Neural cell (in vitro differentiated cells): ENCODE measurements around the gene TAL1. TPM values are rescaled to one million over a fixed set of nuclear protein-coding genes. Genes with fewer than 3 reads are reported as not detected.

ENCODE experiments used
- H2AFZ ChIP-seq: fragments of 200-600, 300-800 bp; sonication (generic), shearing (Covaris generic); 2 replicates; pipeline ENCODE4 v1.6.0; 2014; ENCODE audit warnings: low read depth, mild to moderate bottlenecking, antibody characterized with exemption, low read length, moderate library complexity
- H3F3A ChIP-seq: fragments of 200-600 bp; shearing (Covaris generic); 2 replicates; pipeline ENCODE4 v1.6.1; 2016; ENCODE audit warnings: mild to moderate bottlenecking, moderate library complexity, mixed read lengths, antibody characterized with exemption, low read length; ENCODE audit not compliant: insufficient read depth, poor library complexity, severe bottlenecking
- H3K27ac ChIP-seq: fragments of 200-600, 300-800 bp; sonication (generic), shearing (Covaris generic); 2 replicates; pipeline ENCODE4 v1.5.1; 2014; ENCODE audit warnings: mild to moderate bottlenecking, low read length, moderate library complexity
- H3K27me3 ChIP-seq: fragments of 300-800, 200-600 bp; sonication (generic), shearing (Covaris generic); 2 replicates; pipeline ENCODE4 v1.6.0; 2014; ENCODE audit warnings: mild to moderate bottlenecking, low read depth, low read length, moderate library complexity; ENCODE audit not compliant: insufficient read depth
- H3K36me3 ChIP-seq: fragments of 300-800, 200-600 bp; sonication (generic), shearing (Covaris generic); 2 replicates; pipeline ENCODE4 v1.5.1; 2014; ENCODE audit warnings: mild to moderate bottlenecking, antibody characterized with exemption, low read length, moderate library complexity; ENCODE audit not compliant: insufficient read depth
- H3K4me2 ChIP-seq: fragments of 300-800, 200-600 bp; sonication (generic), shearing (Covaris generic); 2 replicates; pipeline ENCODE4 v1.6.0; 2014; ENCODE audit warnings: mild to moderate bottlenecking, low read length
- H3K4me3 ChIP-seq: fragments of 300-800, 200-600 bp; sonication (generic), shearing (Covaris generic); 2 replicates; pipeline ENCODE4 v1.5.1; 2014; ENCODE audit warnings: mild to moderate bottlenecking, low read length, moderate library complexity
- H3K79me2 ChIP-seq: fragments of 200-600 bp; shearing (Covaris generic); replicated peaks from 2 replicates; pipeline ENCODE4 v1.6.0; 2014; ENCODE audit warnings: mild to moderate bottlenecking, low read length, moderate library complexity; ENCODE audit not compliant: insufficient read depth
- H3K9ac ChIP-seq: fragments of 300-800, 200-600 bp; sonication (generic), shearing (Covaris generic); 2 replicates; pipeline ENCODE4 v1.6.1; 2016; ENCODE audit warnings: mild to moderate bottlenecking, low read length, mixed read lengths
- H3K9me2 ChIP-seq: fragments of 200-600 bp; shearing (Covaris generic); 2 replicates; pipeline ENCODE4 v1.6.1; 2016; ENCODE audit warnings: mild to moderate bottlenecking, low read length, mixed read lengths; ENCODE audit not compliant: insufficient read depth
- H3K9me3 ChIP-seq: fragments of 200-600, 300-800 bp; sonication (generic), shearing (Covaris generic); 2 replicates; pipeline ENCODE4 v1.6.1; 2016; ENCODE audit warnings: mild to moderate bottlenecking, mixed run types, low read length, moderate library complexity, mixed read lengths
- H4K20me1 ChIP-seq: fragments of 200-600 bp; shearing (Covaris generic); 2 replicates; pipeline ENCODE4 v1.6.1; 2016; ENCODE audit warnings: mild to moderate bottlenecking, mixed run types; ENCODE audit not compliant: insufficient read depth
- EP300 ChIP-seq: fragments of 450-650 bp; conservative IDR thresholded peaks from 2 replicates; pipeline ENCODE4 v1.6.1; 2014; ENCODE audit warnings: antibody characterized with exemption, mild to moderate bottlenecking, moderate library complexity; ENCODE audit not compliant: poor library complexity, severe bottlenecking
- EZH2 ChIP-seq: fragments of 200-600, 300-800 bp; shearing (Covaris generic), sonication (generic); IDR thresholded peaks from 2 replicates; pipeline ENCODE4 v1.6.1; 2014; ENCODE audit warnings: antibody characterized with exemption, low read length, borderline replicate concordance, mild to moderate bottlenecking; ENCODE audit not compliant: insufficient read depth, poor library complexity, severe bottlenecking
- MXI1 ChIP-seq: fragments of 450-650 bp; conservative IDR thresholded peaks from 2 replicates; pipeline ENCODE4 v1.6.1; 2014; ENCODE audit warnings: antibody characterized with exemption, mild to moderate bottlenecking; ENCODE audit not compliant: poor library complexity, severe bottlenecking
- POLR2AphosphoS5 ChIP-seq: IDR thresholded peaks from 2 replicates; pipeline ENCODE4 v1.6.1; 2012
- RAD21 ChIP-seq: fragments of 450-650 bp; conservative IDR thresholded peaks from 2 replicates; pipeline ENCODE4 v1.6.1; 2014; ENCODE audit warnings: antibody characterized with exemption, mild to moderate bottlenecking, moderate library complexity
- SMC3 ChIP-seq: fragments of 450-650 bp; conservative IDR thresholded peaks from 2 replicates; pipeline ENCODE4 v1.6.1; 2014; ENCODE audit warnings: antibody characterized with exemption, mild to moderate bottlenecking, moderate library complexity; ENCODE audit not compliant: poor library complexity
- TAF1 ChIP-seq: IDR thresholded peaks from 2 replicates; pipeline ENCODE4 v1.6.1; 2012; ENCODE audit warnings: low read depth
- polyA plus RNA-seq: library from polyadenylated mRNA; depleted of rRNA; stranded (reverse); fragments of >200 nt; gene quantifications from 2 replicates; pipeline ENCODE4 v1.2.3, GENCODE V29; 2014
- TF ChIP-seq, protein P1 (sequence below): fragments of 450-650 bp; IDR thresholded peaks from 2 replicates; pipeline ENCODE4 v1.5.1; 2014; ENCODE audit warnings: antibody characterized with exemption, mild to moderate bottlenecking, moderate library complexity; ENCODE audit not compliant: poor library complexity, severe bottlenecking
- TF ChIP-seq, protein P2 (sequence below): IDR thresholded peaks from 2 replicates; pipeline ENCODE4 v1.6.1; 2012; ENCODE audit warnings: borderline replicate concordance

TAL1 gene
- polyA plus RNA-seq, 1 donor from 2014 or later = not detected

DNA sequence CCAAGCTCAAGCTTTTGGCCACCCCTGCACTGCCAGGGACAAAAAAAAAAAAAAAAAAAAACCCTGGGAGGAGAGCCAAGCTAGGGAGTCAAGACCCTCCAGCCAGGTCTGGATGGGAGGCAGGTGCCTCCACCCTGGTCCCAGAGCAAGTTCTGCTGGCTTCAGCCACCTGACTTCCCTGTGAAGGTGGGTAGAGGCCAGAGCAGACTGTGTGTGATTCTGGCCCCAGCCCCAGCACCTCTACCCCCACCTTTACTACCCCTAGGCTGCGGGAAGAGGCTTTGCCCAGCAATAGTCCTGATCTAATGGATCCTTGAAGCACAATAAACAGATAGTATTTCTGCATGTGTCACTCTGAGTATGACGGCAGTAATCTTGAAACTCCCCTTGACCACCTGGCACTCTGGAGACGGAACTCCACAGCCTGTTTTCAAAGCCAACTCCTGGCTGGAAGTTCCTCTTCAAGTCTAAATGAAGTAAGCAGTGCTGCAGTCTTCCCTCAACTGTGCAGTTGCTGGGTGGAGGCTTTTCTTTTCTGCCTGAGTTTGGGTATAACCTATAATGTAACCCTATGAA, 51.9 kb downstream of the TAL1 start:
- Histone ChIP-seq H3K9me3 (no peaks in the 10 kb centered on the region), H3K79me2 (no peaks in the 10 kb centered on the region), H3F3A (no peaks in the 10 kb centered on the region), H3K36me3 (no peaks in the 10 kb centered on the region), H3K27ac (no peak overlapping the region), H3K4me2 (no peak overlapping the region), H3K9me2 (no peaks in the 10 kb centered on the region), H3K27me3 (peaks cover 12% of the 10 kb centered on the region), H3K4me3 (no peak overlapping the region), H2AFZ (no peak overlapping the region), H3K9ac (no peak overlapping the region), H4K20me1 (no peaks in the 10 kb centered on the region)
- TF ChIP-seq TAF1 (no peak), EP300 (no peak), EZH2 (no peak), SMC3 (no peak), RAD21 (no peak), MXI1 (no peak)
- TF ChIP-seq, protein P1, sequence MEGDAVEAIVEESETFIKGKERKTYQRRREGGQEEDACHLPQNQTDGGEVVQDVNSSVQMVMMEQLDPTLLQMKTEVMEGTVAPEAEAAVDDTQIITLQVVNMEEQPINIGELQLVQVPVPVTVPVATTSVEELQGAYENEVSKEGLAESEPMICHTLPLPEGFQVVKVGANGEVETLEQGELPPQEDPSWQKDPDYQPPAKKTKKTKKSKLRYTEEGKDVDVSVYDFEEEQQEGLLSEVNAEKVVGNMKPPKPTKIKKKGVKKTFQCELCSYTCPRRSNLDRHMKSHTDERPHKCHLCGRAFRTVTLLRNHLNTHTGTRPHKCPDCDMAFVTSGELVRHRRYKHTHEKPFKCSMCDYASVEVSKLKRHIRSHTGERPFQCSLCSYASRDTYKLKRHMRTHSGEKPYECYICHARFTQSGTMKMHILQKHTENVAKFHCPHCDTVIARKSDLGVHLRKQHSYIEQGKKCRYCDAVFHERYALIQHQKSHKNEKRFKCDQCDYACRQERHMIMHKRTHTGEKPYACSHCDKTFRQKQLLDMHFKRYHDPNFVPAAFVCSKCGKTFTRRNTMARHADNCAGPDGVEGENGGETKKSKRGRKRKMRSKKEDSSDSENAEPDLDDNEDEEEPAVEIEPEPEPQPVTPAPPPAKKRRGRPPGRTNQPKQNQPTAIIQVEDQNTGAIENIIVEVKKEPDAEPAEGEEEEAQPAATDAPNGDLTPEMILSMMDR = no peak

- Histone ChIP-seq H3K4me2 (no peak overlapping the region), H3K9me3 (no peaks in the 10 kb centered on the region), H4K20me1 (no peaks in the 10 kb centered on the region), H3K27me3 (peaks cover 12% of the 10 kb centered on the region), H3K9ac (no peak overlapping the region), H3K27ac (no peak overlapping the region), H3K9me2 (no peaks in the 10 kb centered on the region), H3K4me3 (peak overlapping the region; percentile 35), H3K79me2 (no peaks in the 10 kb centered on the region), H3F3A (no peaks in the 10 kb centered on the region), H3K36me3 (no peaks in the 10 kb centered on the region), H2AFZ (no peak overlapping the region)
- TF ChIP-seq EP300 (no peak), TAF1 (no peak), MXI1 (no peak), RAD21 (peak; percentile 77), SMC3 (peak; percentile 80), POLR2AphosphoS5 (no peak), EZH2 (no peak)
- TF ChIP-seq, protein P1 = peak; percentile 88
- TF ChIP-seq, protein P2, sequence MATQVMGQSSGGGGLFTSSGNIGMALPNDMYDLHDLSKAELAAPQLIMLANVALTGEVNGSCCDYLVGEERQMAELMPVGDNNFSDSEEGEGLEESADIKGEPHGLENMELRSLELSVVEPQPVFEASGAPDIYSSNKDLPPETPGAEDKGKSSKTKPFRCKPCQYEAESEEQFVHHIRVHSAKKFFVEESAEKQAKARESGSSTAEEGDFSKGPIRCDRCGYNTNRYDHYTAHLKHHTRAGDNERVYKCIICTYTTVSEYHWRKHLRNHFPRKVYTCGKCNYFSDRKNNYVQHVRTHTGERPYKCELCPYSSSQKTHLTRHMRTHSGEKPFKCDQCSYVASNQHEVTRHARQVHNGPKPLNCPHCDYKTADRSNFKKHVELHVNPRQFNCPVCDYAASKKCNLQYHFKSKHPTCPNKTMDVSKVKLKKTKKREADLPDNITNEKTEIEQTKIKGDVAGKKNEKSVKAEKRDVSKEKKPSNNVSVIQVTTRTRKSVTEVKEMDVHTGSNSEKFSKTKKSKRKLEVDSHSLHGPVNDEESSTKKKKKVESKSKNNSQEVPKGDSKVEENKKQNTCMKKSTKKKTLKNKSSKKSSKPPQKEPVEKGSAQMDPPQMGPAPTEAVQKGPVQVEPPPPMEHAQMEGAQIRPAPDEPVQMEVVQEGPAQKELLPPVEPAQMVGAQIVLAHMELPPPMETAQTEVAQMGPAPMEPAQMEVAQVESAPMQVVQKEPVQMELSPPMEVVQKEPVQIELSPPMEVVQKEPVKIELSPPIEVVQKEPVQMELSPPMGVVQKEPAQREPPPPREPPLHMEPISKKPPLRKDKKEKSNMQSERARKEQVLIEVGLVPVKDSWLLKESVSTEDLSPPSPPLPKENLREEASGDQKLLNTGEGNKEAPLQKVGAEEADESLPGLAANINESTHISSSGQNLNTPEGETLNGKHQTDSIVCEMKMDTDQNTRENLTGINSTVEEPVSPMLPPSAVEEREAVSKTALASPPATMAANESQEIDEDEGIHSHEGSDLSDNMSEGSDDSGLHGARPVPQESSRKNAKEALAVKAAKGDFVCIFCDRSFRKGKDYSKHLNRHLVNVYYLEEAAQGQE = no peak
Observed at GRCh38 chr1:47179017-47179987, 52.7 kb downstream of the TAL1 start.
